HG03159 (cell line): Measurements from ENCODE around the gene FRAT2.
A peak's percentile ranks its signal among the peaks of the same experiment; 100 is the strongest.

Experiments
- ATAC-seq: cut with Tn5 transposase; IDR thresholded peaks from one replicate; pipeline ENCODE4 v1.9.1; 2021; ENCODE audit warnings: mild to moderate bottlenecking, moderate library complexity; ENCODE audit not compliant: unreplicated experiment

FRAT2 gene

DNA sequence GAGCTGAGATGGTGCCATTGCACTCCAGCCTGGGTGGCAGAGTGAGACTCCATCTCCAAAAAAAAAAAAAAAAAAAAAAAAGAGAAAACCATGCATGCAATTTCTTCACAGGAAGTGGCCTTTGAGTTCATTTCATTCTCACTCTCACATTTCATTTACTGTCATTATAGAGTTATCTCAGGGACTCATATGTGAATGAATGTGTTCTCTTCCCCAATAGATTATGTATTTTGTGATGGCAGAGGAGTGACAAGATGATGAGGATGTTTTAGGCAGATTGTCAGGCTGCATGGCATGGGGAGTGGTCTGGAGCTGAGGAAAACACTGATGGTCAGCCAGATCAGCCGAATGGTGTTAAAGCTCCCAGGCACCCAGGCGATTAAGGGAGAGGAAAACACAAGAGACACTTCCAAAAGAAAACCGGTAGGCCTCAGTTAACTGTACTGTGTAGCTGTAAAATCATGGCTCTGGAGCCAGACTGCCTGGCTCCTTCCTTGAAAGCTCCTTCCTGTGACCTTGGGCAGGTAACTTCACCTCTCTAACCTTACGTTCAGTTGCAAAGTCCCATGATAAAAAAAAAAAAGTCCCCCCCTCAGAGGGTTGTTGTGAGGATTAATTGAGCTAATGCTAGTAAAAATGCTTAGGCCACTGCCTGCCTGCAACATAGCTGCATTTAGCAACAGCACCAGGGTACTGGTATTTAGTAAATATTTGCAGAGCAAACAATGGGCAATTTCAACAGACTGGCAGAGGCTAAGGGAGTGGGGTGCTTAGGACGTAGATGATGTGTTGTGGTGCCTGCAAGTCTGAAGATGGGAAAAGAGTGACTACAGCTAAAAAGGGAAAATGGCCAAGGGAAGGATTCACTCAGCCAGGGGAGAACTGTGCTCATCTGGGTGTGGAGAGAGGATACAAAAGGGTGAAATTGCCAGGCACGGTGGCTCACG is 6.9 kb downstream of the FRAT2 start:
- no peak for ATAC-seq

DNA sequence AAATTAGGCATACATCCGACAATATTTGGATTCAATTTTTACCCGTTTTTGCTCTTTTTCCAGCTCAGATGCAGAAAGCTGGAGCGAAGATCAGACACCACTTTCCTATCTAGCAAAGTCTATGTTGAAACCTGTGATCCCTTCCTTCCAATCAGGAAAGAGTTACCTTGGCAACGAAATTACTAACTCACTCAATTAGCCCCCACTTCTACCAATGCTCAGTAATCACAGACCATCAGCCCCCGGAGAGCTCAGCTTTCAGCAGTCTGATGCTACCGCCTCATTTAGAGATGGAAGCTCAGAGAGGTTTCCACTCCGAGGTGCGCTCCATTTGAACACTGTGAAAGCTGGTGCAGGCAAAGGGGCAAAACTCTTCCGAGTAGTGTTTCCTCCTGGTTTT is 8.8 kb downstream of the FRAT2 start:
- ATAC-seq: no peak

DNA sequence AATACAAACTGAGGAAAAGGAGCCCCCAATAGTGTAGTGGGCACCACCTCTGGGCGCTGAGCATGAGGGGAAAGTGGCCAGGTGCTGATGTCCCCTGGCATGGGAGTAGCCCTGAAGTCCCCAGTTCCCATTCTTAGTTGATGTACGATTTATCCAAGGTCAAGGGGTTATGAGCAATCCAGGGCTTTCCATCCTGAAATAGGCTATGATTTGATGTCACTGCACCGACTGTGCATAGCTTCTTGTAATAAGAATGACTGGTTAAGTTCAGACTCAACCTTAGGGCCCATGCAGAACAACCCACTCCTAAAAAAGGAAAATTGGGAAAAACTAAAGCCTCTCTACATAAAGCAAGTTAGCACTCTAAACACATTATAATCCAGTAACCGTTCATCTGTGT is 11.0 kb downstream of the FRAT2 start:
- ATAC-seq: no peak

GRCh38 chr10:97321804-97322190 is 12.7 kb downstream of the FRAT2 start:
- ATAC-seq: no peak

DNA sequence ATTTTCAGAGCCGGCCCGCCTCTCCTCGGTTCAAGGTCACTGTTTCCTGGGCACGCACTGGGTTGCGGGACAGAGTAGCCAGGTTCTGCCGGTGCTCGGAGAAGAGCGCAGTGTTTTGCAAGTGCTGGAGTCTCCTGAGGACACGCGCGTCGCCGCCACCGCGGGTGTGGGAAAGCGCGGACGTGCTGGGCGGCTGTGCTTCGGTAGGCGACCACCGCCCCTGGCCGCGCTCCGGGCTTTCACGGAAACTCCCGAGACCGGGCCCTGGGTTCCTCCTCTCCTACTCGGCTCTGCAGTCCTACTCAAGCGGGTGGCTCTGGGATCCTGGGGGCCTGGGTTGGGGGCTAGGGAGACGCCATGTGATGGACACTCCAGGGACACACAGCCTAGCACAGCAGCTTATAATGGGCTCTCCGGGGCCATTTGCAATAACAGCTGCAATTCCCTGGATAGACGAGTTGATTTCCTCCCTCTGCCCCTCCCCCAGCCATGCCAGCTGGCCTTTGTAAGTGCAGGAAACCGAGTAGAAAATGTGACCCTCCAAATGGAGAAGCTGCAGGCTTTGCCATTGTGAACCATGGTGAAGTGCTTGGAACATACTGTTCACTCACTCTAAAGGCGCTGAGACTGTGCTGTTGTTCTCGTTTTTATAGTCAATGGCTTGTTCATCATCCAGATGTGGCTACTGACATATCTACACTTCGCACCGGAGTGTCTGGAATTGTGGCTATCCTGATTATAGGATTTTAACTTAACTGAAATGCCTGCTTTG is 13.3 kb downstream of the FRAT2 start:
- ATAC-seq: no peak

DNA sequence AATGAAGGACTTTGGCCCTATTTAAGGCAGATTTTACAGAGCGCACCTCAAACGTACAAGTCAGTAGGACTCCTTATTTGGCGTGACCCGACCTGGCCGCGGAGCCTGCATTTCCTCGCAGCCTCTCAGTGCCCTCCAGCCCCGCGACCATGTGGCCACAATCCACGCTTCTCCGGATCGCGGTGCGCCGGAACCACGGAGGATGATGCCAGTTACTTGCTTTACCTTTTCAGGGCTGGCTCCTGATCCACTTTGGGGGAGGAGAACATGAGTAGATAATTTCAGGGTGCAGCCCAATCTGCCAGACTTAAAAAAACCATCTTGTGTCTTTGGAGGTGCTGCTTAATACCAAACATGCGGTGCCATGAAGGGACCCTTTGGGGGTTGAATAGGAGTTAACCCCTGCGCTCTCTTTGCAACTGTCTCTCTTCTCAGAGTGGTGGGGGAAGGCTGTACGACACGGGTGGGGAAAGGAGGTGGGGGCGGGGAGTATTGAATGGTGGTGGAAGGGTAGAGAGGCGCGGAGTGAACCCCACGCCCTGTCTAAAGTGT is 14.0 kb downstream of the FRAT2 start:
- no peak for ATAC-seq

DNA sequence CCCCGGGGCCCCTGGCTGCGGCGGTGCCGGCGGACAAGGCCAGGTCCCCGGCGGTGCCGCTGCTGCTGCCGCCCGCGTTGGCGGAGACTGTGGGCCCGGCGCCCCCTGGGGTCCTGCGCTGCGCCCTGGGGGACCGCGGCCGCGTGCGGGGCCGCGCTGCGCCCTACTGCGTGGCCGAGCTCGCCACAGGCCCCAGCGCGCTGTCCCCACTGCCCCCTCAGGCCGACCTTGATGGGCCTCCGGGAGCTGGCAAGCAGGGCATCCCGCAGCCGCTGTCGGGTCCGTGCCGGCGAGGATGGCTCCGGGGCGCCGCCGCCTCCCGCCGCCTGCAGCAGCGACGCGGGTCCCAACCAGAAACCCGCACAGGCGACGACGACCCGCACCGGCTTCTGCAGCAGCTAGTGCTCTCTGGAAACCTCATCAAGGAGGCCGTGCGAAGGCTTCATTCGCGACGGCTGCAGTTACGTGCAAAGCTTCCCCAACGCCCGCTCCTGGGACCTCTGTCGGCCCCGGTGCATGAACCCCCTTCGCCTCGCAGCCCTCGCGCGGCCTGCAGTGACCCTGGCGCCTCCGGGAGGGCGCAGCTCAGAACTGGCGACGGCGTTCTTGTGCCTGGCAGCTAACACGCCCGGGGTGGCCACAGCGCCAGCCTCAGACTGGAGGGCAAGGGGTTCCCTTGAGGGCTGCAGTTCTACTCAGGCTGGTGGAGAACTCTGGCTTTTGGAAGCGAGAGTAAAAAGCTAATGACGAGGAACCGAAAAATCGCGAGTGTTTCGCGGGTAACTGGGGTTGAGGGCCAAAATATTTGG is 14.7 kb downstream of the FRAT2 start:
- peak; percentile 27 for ATAC-seq

DNA sequence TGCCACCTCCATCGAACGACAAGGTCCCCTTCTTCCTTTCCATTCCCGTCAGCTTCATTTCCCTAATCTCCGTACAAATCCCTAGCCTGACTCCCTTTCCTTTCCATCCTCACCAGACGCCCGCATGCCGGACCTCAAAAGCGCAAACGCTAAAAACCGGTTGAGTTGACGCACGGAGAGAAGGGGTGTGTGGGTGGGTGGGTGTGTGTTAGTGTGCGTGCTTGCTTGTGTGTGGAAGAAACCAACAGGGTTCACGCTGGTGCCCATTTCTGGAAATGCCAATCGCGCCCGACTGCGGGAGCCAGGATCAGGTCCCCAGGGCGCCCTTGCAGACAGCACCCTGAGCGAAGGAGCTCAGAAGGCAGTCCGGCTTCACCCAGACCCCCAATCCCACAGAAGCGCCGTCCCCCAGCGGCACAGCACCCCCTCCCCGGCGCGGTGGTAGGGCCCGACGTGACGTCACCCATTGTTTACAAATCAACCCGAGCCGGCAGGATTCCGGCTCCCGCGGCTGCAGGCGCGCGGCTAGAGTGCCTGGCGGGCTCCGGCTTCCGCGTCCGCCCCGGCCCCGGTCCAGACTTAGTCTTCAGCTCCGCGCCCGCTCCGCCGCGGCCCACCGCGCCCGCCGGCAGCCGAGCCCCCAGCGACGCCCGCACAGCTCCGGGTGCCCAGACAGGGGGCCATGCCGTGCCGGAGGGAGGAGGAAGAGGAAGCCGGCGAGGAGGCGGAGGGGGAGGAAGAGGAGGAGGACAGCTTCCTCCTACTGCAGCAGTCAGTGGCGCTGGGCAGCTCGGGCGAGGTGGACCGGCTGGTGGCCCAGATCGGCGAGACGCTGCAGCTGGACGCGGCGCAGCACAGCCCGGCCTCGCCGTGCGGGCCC is 15.5 kb downstream of the FRAT2 start, which contains the start of gene FRAT1:
Gene FRAT1 (plus strand): TSS at position 500 of the 880 bp plus-strand sequence. CDS start 183 bp downstream, at position 683.
- ATAC-seq: peak; percentile 81

- no peak for ATAC-seq
Measured at GRCh38 chr10:97314671-97315070, 19.9 kb downstream of the FRAT2 start.

- ATAC-seq: no peak
Measured at GRCh38 chr10:97312897-97313296, 21.6 kb downstream of the FRAT2 start.

GRCh38 chr10:97311111-97311626 is 23.4 kb downstream of the FRAT2 start:
- ATAC-seq: no peak

- no peak for ATAC-seq
Measured at GRCh38 chr10:97307866-97308780, 26.4 kb downstream of the FRAT2 start.

- ATAC-seq: no peak
Measured at GRCh38 chr10:97307441-97307840, 27.1 kb downstream of the FRAT2 start.

DNA sequence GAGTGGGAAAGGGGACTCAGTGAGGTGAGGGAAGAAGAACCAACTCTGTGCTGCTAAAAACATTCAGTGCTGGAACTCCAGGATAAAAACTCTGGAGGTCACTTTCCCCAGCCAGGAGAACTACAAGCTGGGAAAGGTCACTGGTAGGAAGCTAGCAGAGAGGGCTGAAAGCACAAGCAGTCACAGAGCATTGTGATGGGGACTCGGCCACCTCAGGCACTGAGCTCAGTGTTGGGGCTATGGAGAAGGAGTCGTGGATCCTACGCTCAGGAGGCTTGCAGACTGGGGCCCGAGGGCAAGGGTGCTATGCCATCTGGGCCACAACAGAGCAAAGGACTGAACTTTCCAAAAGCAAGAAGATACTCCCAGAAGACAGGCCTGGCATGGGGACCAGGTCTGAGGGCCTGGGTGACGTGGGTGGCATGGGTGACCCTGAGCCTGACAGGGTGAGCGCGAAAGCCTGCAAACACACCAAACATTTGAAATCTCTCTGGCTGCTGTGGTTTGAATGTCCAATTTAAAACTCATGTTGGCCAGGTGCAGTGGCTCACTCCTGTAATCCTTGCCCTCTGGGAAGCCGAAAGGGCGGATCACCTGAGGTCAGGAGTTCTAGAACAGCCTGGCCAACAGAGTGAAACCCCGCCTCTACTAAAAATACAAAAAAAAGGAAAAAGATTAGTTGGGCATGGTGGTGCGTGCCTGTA is 32.3 kb downstream of the FRAT2 start:
- ATAC-seq: no peak

DNA sequence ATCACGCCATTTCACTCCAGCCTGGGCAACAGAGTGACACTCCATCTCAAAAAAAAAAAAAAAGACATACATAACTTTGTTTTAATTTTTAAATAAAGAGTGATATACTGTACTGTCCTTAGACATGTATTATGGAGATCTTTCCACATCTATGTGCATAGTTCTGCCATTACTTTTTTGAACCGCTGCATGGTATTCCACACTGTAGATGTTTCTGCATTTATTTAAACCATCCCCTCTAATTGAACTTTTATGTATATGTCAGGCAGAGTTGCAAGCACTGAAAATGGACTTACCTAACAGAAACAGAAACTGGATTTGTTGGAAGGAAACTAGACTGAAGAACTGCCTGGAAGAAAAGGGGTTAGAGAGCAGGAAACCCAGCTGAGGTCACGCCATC is 33.5 kb downstream of the FRAT2 start:
- ATAC-seq: no peak

GRCh38 chr10:97298223-97298571 is 36.3 kb downstream of the FRAT2 start:
- ATAC-seq: no peak

GRCh38 chr10:97297556-97298222 is 36.8 kb downstream of the FRAT2 start:
- ATAC-seq: no peak

- ATAC-seq: no peak
Measured at GRCh38 chr10:97292862-97293198, 41.7 kb downstream of the FRAT2 start.
